ENCODE results near the gene TTLL4. TPM values are rescaled to one million over a fixed set of nuclear protein-coding genes. Genes with fewer than 3 reads are reported as not detected.

Gene TTLL4
- total and polyA plus RNA-seq, 7 experiments from 2014 or later: 3.6 to 35.8 (median 20.8) TPM

DNA sequence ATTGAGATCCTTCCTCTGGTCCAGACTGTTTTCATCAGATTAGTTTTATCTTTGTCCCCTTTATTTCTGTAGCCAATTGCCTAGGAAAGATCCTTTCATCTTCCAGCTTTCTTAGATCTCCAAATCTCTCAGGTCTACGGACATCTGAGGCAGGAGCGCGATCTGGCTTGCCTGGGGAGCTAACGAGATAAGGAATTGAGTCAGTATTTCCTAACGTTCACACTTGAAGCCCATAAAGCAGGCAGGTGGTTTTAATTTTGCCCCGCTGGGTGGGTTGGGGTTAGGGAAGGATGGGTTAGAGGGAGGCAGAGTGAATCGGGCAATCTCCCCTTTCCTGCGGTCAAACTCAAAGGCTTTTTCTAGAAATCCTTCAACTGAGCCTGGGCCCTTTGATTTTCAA, 727 bp upstream of the TTLL4 start:
- H3K4me1 Mint-ChIP-seq: peaks cover 17 to 31% (median 19%) of the 10 kb centered on the region in 7 donors
- ChIA-PET CTCF (interaction anchor here (0.8 to 1.7 kb wide), 4 partner anchors 12 to 187 kb away, joined by 3 to 8 read pairs (median 6); partner anchors contain the start of genes BCS1L, RNF25, STK36 and ZNF142), POLR2A (interaction anchor here (0.6 to 2.8 kb wide), 3 partner anchors 10 to 50 kb away, joined by 4 to 11 read pairs (median 7); partner anchors contain the start of genes BCS1L, RNF25, STK36 and ZNF142)
- Histone ChIP-seq H3K27me3 (ENCODE audit: control insufficient read depth in 2 of 2, insufficient read depth in 2 of 2, low read length in 2 of 2) (no peaks in the 10 kb centered on the region), H3K4me3 (ENCODE audit: low read length) (no peak overlapping the region), H3K27ac (ENCODE audit: low read depth, low read length) (no peak overlapping the region), H3K36me3 (ENCODE audit: control insufficient read depth in 2 of 3, insufficient read depth in 3 of 3, low read length in 3 of 3) (no peaks in the 10 kb centered on the region), H3K4me1 (ENCODE audit: control insufficient read depth in 2 of 2, insufficient read depth in 2 of 2, low read length in 2 of 2) (peaks cover 8% of the 10 kb centered on the region in 2 donors), H3K9me3 (ENCODE audit: control insufficient read depth in 2 of 3, low read length in 3 of 3) (no peaks in the 10 kb centered on the region)
- peaks cover 0 to 4% (median 0%) of the 10 kb centered on the region in 5 donors for H3K36me3 Mint-ChIP-seq
- no peak for ATAC-seq
- intact Hi-C loops (cut with micrococcal nuclease): loop anchor here (1.0 to 5.0 kb wide), 28 partner anchors 19 to 887 kb away; partner anchors contain the start of genes AAMP (in 2 of the 2), ARPC2 (in 2 of the 2), BCS1L (in 2 of the 2) and CNOT9 (in 2 of the 2)
- peak overlapping the region in 6 of 10 donors; percentile 8 to 97 (median 70) for H3K4me3 Mint-ChIP-seq
- peak overlapping the region in 2 of 9 donors; percentile 82 to 92 for H3K27ac Mint-ChIP-seq
- H3K9me3 Mint-ChIP-seq: peaks cover 0 to 3% (median 0%) of the 10 kb centered on the region in 11 donors
- no peak for DNase-seq
- H3K27me3 Mint-ChIP-seq: peaks cover 0 to 9% (median 0%) of the 10 kb centered on the region in 5 donors

DNA sequence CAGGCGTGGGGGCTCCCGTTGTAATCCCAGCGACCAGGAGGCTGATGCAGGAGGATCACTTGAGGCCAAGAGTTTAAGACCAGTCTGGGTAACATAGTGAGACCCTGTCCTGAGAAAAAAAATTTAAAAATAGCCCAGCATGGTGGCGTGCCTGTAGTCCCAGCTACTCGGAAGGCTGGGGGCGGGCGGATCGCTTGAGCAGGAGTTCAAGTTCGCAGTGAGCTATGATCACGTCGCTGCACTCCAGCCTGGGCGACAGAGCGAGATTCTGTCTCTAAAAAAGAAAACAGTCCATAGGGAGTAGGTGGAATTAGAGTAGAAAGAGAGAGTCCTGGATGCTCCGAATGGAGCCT, 325 bp upstream of the TTLL4 start:
- peaks cover 8% of the 10 kb centered on the region in 2 donors for H3K4me1 ChIP-seq (ENCODE audit: control insufficient read depth in 2 of 2, insufficient read depth in 2 of 2, low read length in 2 of 2)
- no peak for DNase-seq
- ChIA-PET POLR2A (interaction anchor here (0.6 to 2.8 kb wide), 3 partner anchors 10 to 51 kb away, joined by 4 to 11 read pairs (median 7); partner anchors contain the start of genes BCS1L, RNF25, STK36 and ZNF142), CTCF (interaction anchor here (0.8 to 1.7 kb wide), 4 partner anchors 12 to 187 kb away, joined by 3 to 8 read pairs (median 6); partner anchors contain the start of genes BCS1L, RNF25, STK36 and ZNF142)
- H3K9me3 ChIP-seq (ENCODE audit: control insufficient read depth in 2 of 3, low read length in 3 of 3): no peaks in the 10 kb centered on the region
- H3K4me1 Mint-ChIP-seq: peaks cover 17 to 31% (median 19%) of the 10 kb centered on the region in 7 donors
- peak overlapping the region in 6 of 9 donors; percentile 47 to 93 (median 86) for H3K27ac Mint-ChIP-seq
- ATAC-seq: no peak
- no peaks in the 10 kb centered on the region for H3K27me3 ChIP-seq (ENCODE audit: control insufficient read depth in 2 of 2, insufficient read depth in 2 of 2, low read length in 2 of 2)
- H3K27ac ChIP-seq (ENCODE audit: low read depth, low read length): no peak overlapping the region
- peaks cover 0 to 8% (median 0%) of the 10 kb centered on the region in 5 donors for H3K27me3 Mint-ChIP-seq
- H3K36me3 ChIP-seq (ENCODE audit: control insufficient read depth in 2 of 3, insufficient read depth in 3 of 3, low read length in 3 of 3): no peaks in the 10 kb centered on the region
- peaks cover 0 to 3% (median 0%) of the 10 kb centered on the region in 11 donors for H3K9me3 Mint-ChIP-seq
- peaks cover 0 to 4% (median 0%) of the 10 kb centered on the region in 5 donors for H3K36me3 Mint-ChIP-seq
- intact Hi-C loops (cut with micrococcal nuclease): loop anchor here (1.0 to 5.0 kb wide), 28 partner anchors 18 to 886 kb away; partner anchors contain the start of genes AAMP (in 2 of the 2), ARPC2 (in 2 of the 2), BCS1L (in 2 of the 2) and CNOT9 (in 2 of the 2)
- no peak overlapping the region for H3K4me3 ChIP-seq (ENCODE audit: low read length)
- H3K4me3 Mint-ChIP-seq: peak overlapping the region; percentile 77 to 99 (median 96)

DNA sequence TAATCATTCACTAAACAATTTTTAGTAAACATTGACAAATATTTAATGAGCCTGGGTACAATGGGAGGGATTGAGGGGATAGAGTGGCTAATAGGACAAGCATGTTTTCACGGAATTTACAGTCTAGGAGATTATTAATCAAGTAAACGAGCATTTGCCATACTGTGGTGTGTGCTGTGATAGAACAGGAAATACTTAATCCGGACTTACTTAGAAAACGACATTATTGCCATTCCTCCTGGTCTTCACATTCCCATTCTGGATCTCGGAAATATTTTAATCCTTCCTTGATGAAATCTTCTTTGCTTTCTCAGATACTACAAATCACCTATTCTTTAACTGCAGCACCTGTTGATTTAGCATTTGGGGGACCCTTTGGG, 905 bp downstream of the TTLL4 start:
- peaks cover 0 to 3% (median 0%) of the 10 kb centered on the region in 11 donors for H3K9me3 Mint-ChIP-seq
- H3K27me3 Mint-ChIP-seq: peaks cover 0 to under 1% (median 0%) of the 10 kb centered on the region in 5 donors
- Histone ChIP-seq H3K36me3 (ENCODE audit: control insufficient read depth in 2 of 3, insufficient read depth in 3 of 3, low read length in 3 of 3) (no peaks in the 10 kb centered on the region), H3K4me1 (ENCODE audit: control insufficient read depth in 2 of 2, insufficient read depth in 2 of 2, low read length in 2 of 2) (peaks cover 8% of the 10 kb centered on the region in 2 donors), H3K27ac (ENCODE audit: low read depth, low read length) (peak overlapping the region; percentile 86), H3K4me3 (ENCODE audit: low read length) (peak overlapping the region; percentile 79), H3K9me3 (ENCODE audit: control insufficient read depth in 2 of 3, low read length in 3 of 3) (no peaks in the 10 kb centered on the region), H3K27me3 (ENCODE audit: control insufficient read depth in 2 of 2, insufficient read depth in 2 of 2, low read length in 2 of 2) (no peaks in the 10 kb centered on the region)
- peak overlapping the region; percentile 91 to 99 (median 97) for H3K4me3 Mint-ChIP-seq
- H3K4me1 Mint-ChIP-seq: peaks cover 17 to 31% (median 19%) of the 10 kb centered on the region in 7 donors
- ChIA-PET CTCF (interaction anchor here (1.2 kb wide), 1 partner anchor 136 kb away, joined by 3 read pairs; no protein-coding TSS in a partner anchor), POLR2A (interaction anchor here (1.1 kb wide), 1 partner anchor 63 kb away, joined by 3 read pairs; no protein-coding TSS in a partner anchor)
- peak overlapping the region; percentile 58 to 96 (median 90) for H3K27ac Mint-ChIP-seq
- H3K36me3 Mint-ChIP-seq: peaks cover 0 to 4% (median 4%) of the 10 kb centered on the region in 5 donors
- no peak for DNase-seq
- ATAC-seq: no peak
- intact Hi-C loops (cut with micrococcal nuclease): loop anchor here (2.0 to 5.0 kb wide), 12 partner anchors 17 to 885 kb away; partner anchors contain the start of genes CHPF (in 1 of the 2), CNPPD1 (in 1 of the 2), GLB1L (in 1 of the 2) and GMPPA (in 1 of the 2)

DNA sequence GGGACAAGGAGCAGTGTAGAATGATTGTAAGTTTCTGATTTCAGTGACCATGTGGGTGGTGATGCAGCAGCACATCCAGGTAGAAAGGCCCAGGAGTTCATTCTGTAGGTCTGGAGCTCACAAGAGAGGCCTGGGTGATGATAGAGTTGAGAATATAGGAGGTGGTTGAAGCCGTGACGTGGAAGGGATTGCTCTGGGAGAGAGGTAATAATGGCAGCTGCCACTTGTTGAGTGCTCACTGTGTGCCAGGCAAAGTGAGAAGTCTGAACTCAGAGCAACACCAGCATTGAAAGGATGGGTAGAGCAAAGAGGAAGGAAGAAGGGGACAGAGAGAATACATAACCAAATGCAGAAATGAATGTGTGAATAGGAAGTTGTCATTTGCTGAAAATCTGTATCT, 3.3 kb downstream of the TTLL4 start:
- Mint-ChIP-seq H3K27ac (peak overlapping the region in 1 of 9 donors; percentile 48), H3K36me3 (peaks cover 0 to 8% (median 4%) of the 10 kb centered on the region in 5 donors), H3K27me3 (no peaks in the 10 kb centered on the region), H3K4me3 (no peak overlapping the region), H3K9me3 (peaks cover 0 to 3% (median 0%) of the 10 kb centered on the region in 11 donors), H3K4me1 (peaks cover 17 to 28% (median 19%) of the 10 kb centered on the region in 7 donors)
- intact Hi-C loops (cut with micrococcal nuclease): loop anchor here (5.0 kb wide), 5 partner anchors 183 to 533 kb away; partner anchors contain the start of genes CNPPD1 (in 1 of the 2), GLB1L (in 1 of the 2), NHEJ1 (in 1 of the 2) and RETREG2 (in 1 of the 2)
- Histone ChIP-seq H3K27ac (ENCODE audit: low read depth, low read length) (no peak overlapping the region), H3K36me3 (ENCODE audit: control insufficient read depth in 2 of 3, insufficient read depth in 3 of 3, low read length in 3 of 3) (no peaks in the 10 kb centered on the region), H3K9me3 (ENCODE audit: control insufficient read depth in 2 of 3, low read length in 3 of 3) (no peaks in the 10 kb centered on the region), H3K27me3 (ENCODE audit: control insufficient read depth in 2 of 2, insufficient read depth in 2 of 2, low read length in 2 of 2) (no peaks in the 10 kb centered on the region), H3K4me3 (ENCODE audit: low read length) (no peak overlapping the region), H3K4me1 (ENCODE audit: control insufficient read depth in 2 of 2, insufficient read depth in 2 of 2, low read length in 2 of 2) (peaks cover 8% of the 10 kb centered on the region in 2 donors)
- no peak for ATAC-seq
- ChIA-PET POLR2A (no interaction called here), CTCF (no interaction called here)
- DNase-seq: no peak

DNA sequence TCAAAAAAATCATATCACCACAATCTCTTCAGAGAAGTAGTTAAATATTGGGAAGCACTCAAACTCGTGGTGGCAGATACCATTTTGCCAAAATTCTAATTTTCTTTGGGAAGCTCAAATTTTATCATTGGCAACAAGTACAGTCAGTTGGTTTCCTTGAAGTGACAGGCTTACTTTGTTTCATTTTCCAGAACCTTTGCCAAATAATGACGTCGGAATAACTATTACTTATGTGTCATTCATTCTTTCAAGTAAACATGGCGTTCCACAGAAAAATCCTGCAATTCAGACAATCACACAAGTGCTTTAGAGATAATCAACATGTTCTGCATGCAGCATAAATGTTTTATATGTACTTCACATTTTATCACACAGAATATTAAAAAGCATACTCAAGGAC, 5.4 kb downstream of the TTLL4 start:
- CTCF ChIA-PET: no interaction called here
- POLR2A ChIA-PET: no interaction called here
- no peak overlapping the region for H3K4me3 Mint-ChIP-seq
- ATAC-seq (no peak), DNase-seq (no peak)
- H3K9me3 ChIP-seq (ENCODE audit: control insufficient read depth in 2 of 3, low read length in 3 of 3): no peaks in the 10 kb centered on the region
- H3K36me3 ChIP-seq (ENCODE audit: control insufficient read depth in 2 of 3, insufficient read depth in 3 of 3, low read length in 3 of 3): no peaks in the 10 kb centered on the region
- intact Hi-C loops (cut with micrococcal nuclease): no loop called here
- no peaks in the 10 kb centered on the region for H3K27me3 ChIP-seq (ENCODE audit: control insufficient read depth in 2 of 2, insufficient read depth in 2 of 2, low read length in 2 of 2)
- H3K27ac ChIP-seq (ENCODE audit: low read depth, low read length): no peak overlapping the region
- no peak overlapping the region for H3K4me3 ChIP-seq (ENCODE audit: low read length)
- peaks cover 8% of the 10 kb centered on the region in 2 donors for H3K4me1 ChIP-seq (ENCODE audit: control insufficient read depth in 2 of 2, insufficient read depth in 2 of 2, low read length in 2 of 2)
- no peaks in the 10 kb centered on the region for H3K27me3 Mint-ChIP-seq
- H3K9me3 Mint-ChIP-seq: peaks cover 0 to 1% (median 0%) of the 10 kb centered on the region in 11 donors
- H3K4me1 Mint-ChIP-seq: peaks cover 18 to 33% (median 22%) of the 10 kb centered on the region in 7 donors
- H3K36me3 Mint-ChIP-seq: peaks cover 0 to 15% (median 9%) of the 10 kb centered on the region in 5 donors
- H3K27ac Mint-ChIP-seq: no peak overlapping the region

DNA sequence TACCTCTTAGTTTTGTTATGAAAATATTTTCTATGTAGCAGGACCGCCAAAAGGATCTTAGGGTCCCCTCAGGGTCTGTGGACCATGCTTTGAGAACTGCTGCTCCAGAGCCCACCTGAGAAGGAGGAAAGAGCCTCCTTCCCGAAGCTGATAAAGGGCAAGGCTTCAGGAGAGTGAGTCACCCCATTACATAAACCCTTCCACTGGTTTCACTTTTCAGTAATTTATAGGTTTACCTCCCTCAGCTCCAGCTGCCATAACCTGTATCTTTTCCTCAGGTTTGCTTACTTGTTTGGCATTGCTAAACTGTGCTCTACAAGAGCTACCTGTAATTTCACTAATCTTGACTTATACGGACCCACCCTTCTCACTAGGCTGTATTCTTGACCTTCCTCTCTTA, 6.6 kb downstream of the TTLL4 start:
- Mint-ChIP-seq H3K27me3 (no peaks in the 10 kb centered on the region), H3K4me1 (peaks cover 7 to 23% (median 11%) of the 10 kb centered on the region in 7 donors), H3K9me3 (peaks cover 0 to 1% (median 0%) of the 10 kb centered on the region in 11 donors), H3K4me3 (no peak overlapping the region), H3K27ac (no peak overlapping the region), H3K36me3 (peaks cover 0 to 15% (median 9%) of the 10 kb centered on the region in 5 donors)
- Histone ChIP-seq H3K4me3 (ENCODE audit: low read length) (no peak overlapping the region), H3K36me3 (ENCODE audit: control insufficient read depth in 2 of 3, insufficient read depth in 3 of 3, low read length in 3 of 3) (no peaks in the 10 kb centered on the region), H3K4me1 (ENCODE audit: control insufficient read depth in 2 of 2, insufficient read depth in 2 of 2, low read length in 2 of 2) (no peaks in the 10 kb centered on the region), H3K27me3 (ENCODE audit: control insufficient read depth in 2 of 2, insufficient read depth in 2 of 2, low read length in 2 of 2) (no peaks in the 10 kb centered on the region), H3K9me3 (ENCODE audit: control insufficient read depth in 2 of 3, low read length in 3 of 3) (no peaks in the 10 kb centered on the region), H3K27ac (ENCODE audit: low read depth, low read length) (no peak overlapping the region)
- intact Hi-C loops (cut with micrococcal nuclease): no loop called here
- ChIA-PET CTCF (no interaction called here), POLR2A (no interaction called here)
- no peak for ATAC-seq
- DNase-seq: no peak
